ENCODE data around the gene DUS3L.

DNA sequence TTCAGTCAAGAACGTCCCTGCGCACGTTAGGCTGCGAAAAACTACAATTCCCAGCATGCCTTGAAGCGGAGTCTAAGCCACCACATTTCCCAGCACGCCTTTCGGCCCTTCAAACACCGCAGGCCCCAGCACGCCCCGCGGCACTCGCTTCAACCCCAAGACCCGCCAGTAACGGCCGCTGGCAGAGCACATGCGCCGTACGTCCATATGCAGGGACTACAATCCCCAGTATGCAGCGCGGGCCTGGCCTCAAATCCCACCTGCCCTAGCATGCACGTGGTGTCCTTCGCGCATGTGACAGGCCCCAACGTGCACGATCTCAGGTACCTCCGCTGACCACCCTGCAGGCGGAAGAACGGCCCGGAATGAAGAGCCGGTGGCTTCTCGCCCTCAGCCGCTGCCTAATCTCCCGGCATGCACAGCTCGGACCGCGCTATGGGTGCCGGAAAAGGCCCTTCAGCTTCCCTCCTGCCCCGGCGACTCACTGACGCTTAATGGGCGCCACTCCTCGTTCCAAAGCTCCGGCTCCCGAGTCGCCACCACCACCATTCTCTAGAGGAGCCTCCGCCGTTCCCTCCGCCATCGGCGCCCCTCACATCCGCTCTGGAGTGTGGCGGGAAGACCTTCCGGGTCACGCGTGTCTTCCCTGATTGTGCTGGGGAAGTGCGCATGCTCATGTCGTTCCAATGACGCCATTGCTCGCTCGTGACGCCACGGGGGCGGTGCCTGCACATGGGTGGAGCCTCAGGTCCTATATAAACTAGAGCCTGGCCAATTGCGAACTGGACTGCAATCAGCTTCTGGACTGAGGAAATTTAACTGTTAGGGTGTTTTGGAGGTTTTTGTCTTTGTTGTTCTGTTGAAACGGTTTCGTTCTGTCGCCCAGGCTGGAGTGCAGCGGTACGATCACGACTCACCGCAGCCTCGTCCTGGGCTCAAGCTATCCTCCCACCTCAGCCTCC lies at the start of gene DUS3L:
- TF ChIP-seq POLR2A (IDR thresholded peaks at IDR 0.05) = no peak
- TF ChIP-seq, protein P1, sequence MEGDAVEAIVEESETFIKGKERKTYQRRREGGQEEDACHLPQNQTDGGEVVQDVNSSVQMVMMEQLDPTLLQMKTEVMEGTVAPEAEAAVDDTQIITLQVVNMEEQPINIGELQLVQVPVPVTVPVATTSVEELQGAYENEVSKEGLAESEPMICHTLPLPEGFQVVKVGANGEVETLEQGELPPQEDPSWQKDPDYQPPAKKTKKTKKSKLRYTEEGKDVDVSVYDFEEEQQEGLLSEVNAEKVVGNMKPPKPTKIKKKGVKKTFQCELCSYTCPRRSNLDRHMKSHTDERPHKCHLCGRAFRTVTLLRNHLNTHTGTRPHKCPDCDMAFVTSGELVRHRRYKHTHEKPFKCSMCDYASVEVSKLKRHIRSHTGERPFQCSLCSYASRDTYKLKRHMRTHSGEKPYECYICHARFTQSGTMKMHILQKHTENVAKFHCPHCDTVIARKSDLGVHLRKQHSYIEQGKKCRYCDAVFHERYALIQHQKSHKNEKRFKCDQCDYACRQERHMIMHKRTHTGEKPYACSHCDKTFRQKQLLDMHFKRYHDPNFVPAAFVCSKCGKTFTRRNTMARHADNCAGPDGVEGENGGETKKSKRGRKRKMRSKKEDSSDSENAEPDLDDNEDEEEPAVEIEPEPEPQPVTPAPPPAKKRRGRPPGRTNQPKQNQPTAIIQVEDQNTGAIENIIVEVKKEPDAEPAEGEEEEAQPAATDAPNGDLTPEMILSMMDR (IDR thresholded peaks at IDR 0.05) = no peak
- TF ChIP-seq POLR2AphosphoS5 (IDR thresholded peaks at IDR 0.05; ENCODE audit: insufficient read depth in 1 of 2, low read depth in 1 of 2) = peak; percentile 91 to 95
